ENCODE measurements around the gene GCFC2. TPM values are rescaled to one million over a fixed set of nuclear protein-coding genes. Genes with fewer than 3 reads are reported as not detected.

Gene GCFC2
- total RNA-seq, 5 donors from 2014 or later (not counting 1 experiment from before 2014, with no cell fraction given): 18.2 to 25.0 (median 24.0) TPM

DNA sequence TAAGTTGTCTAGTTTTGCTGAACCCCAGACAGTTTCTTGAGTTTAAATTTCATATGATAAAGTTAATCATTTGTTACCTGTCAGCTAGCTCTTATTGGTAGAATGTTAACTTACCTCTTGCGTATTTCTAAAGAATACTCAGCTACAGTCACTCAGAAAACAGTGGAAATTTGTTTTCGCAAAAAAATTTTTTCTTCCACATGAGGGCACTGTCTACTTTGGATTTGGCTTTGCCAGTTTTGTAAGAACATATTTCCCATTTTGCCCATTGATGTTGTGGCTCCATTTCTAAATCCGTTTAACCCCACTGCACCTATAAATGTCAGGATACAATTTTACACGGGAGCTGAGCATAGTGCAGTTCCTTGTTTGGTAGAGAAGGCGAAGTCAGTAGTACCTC, 19.1 kb upstream of the GCFC2 start:
- peaks cover 0 to 11% of the 10 kb centered on the region in 2 experiments for H3K27me3 ChIP-seq (replicated peaks in 1 of 2; ENCODE audit: control insufficient read depth in 2 of 2, extremely low read depth in 1 of 2, insufficient read depth in 2 of 2, low read length in 1 of 2)
- WGBS (ENCODE audit: insufficient coverage): no CpG with 5 or more reads among the region's 5 CpGs
- H3K27ac ChIP-seq (ENCODE audit: low read length): no peak overlapping the region
- no peaks in the 10 kb centered on the region for H3K9me3 ChIP-seq
- H3K36me3 ChIP-seq (ENCODE audit: control insufficient read depth in 2 of 2, extremely low read depth in 1 of 2, insufficient read depth in 1 of 2, low read length in 1 of 2): no peaks in the 10 kb centered on the region
- Mint-ChIP-seq H3K27me3 (peaks cover 20 to 21% of the 10 kb centered on the region in 2 donors), H3K4me3 (no peak overlapping the region), H3K27ac (no peak overlapping the region), H3K9me3 (no peaks in the 10 kb centered on the region), H3K4me1 (no peaks in the 10 kb centered on the region), H3K36me3 (no peaks in the 10 kb centered on the region)
- H3K4me1 ChIP-seq (ENCODE audit: control insufficient read depth in 1 of 2, extremely low read depth in 1 of 2, insufficient read depth in 2 of 2, low read length in 2 of 2): no peaks in the 10 kb centered on the region
- no peak overlapping the region for H3K4me3 ChIP-seq (ENCODE audit: control insufficient read depth in 1 of 2, extremely low read depth in 1 of 2, low read length in 1 of 2)
- ChIA-PET CTCF (no interaction called here), POLR2A (no interaction called here)
- DNase-seq (no peak), ATAC-seq (replicated peaks in 1 of 4) (no peak)

DNA sequence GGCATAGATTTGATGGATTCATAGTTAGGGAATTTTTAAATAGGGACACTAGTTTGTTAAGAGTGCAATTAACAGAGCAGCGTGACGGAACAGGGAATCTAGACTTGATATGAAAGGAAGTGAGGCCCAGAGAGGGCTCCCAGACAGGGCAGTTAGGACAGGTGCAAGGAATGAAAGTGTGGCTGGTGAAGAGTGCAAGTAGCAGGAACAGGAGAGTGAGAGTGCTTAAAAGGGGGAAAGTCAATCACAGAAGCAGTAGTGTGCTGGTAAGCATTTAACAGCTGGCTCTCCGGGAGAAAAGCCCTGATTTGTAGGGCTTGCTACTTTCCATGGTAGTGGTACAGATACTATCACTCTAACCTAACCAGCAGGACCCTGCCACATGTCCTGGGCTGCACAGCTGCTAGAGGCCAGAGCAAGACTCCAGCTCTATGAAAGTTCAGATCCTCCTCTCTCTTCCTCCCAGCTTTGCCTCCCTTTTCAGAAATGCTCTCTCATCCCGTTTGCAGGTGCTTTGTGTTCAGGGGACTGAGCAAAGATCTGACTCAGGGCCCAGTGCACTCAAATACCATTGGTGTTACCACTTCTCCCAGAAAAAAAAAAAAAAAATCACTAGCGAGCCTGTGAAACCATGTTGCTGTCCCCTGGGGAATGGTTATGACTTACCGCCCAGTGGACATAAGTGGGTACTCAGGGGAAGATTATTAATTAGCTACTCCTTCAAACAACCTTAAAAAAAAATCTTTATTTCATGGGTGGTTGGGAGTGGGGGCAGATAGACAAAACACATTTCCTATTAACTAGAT, 18.1 kb upstream of the GCFC2 start:
- Mint-ChIP-seq H3K27ac (no peak overlapping the region), H3K27me3 (peaks cover 23 to 30% of the 10 kb centered on the region in 2 donors), H3K4me1 (no peaks in the 10 kb centered on the region), H3K9me3 (no peaks in the 10 kb centered on the region), H3K36me3 (no peaks in the 10 kb centered on the region), H3K4me3 (no peak overlapping the region)
- POLR2A ChIA-PET: no interaction called here
- 92% methylated on average over 2 of the region's 6 CpGs for WGBS (ENCODE audit: insufficient coverage)
- Histone ChIP-seq H3K9me3 (no peaks in the 10 kb centered on the region), H3K36me3 (ENCODE audit: control insufficient read depth in 2 of 2, extremely low read depth in 1 of 2, insufficient read depth in 1 of 2, low read length in 1 of 2) (no peaks in the 10 kb centered on the region), H3K4me3 (ENCODE audit: control insufficient read depth in 1 of 2, extremely low read depth in 1 of 2, low read length in 1 of 2) (no peak overlapping the region), H3K27ac (ENCODE audit: low read length) (no peak overlapping the region), H3K27me3 (replicated peaks in 1 of 2; ENCODE audit: control insufficient read depth in 2 of 2, extremely low read depth in 1 of 2, insufficient read depth in 2 of 2, low read length in 1 of 2) (peaks cover 0 to 15% of the 10 kb centered on the region in 2 experiments), H3K4me1 (ENCODE audit: control insufficient read depth in 1 of 2, extremely low read depth in 1 of 2, insufficient read depth in 2 of 2, low read length in 2 of 2) (no peaks in the 10 kb centered on the region)
- DNase-seq (no peak), ATAC-seq (replicated peaks in 1 of 4) (no peak)
- CTCF ChIA-PET: no interaction called here

DNA sequence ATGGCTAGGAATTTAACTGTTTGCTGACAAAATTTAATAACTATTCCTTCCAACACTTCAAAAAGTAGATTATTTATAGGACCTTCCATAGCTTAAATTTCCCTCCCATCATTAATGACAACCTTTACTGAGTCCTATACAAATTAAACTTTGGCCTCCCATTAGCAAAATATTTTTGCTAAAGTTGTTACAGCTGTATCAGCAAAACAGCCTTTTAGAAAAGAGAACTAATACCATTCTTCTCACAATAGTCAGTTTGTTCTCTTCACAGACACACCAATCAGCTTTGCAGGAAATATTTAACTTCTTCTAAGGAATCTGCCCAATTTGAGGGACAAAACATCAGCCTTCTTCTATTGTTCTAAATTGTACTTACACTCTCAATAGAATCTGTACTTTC, 12.0 kb upstream of the GCFC2 start:
- H3K4me3 Mint-ChIP-seq: no peak overlapping the region
- Histone ChIP-seq H3K4me3 (ENCODE audit: control insufficient read depth in 1 of 2, extremely low read depth in 1 of 2, low read length in 1 of 2) (no peak overlapping the region), H3K27ac (ENCODE audit: low read length) (no peak overlapping the region), H3K4me1 (ENCODE audit: control insufficient read depth in 1 of 2, extremely low read depth in 1 of 2, insufficient read depth in 2 of 2, low read length in 2 of 2) (no peaks in the 10 kb centered on the region), H3K27me3 (replicated peaks in 1 of 2; ENCODE audit: control insufficient read depth in 2 of 2, extremely low read depth in 1 of 2, insufficient read depth in 2 of 2, low read length in 1 of 2) (peaks cover 0 to 15% of the 10 kb centered on the region in 2 experiments), H3K36me3 (ENCODE audit: control insufficient read depth in 2 of 2, extremely low read depth in 1 of 2, insufficient read depth in 1 of 2, low read length in 1 of 2) (no peaks in the 10 kb centered on the region), H3K9me3 (no peaks in the 10 kb centered on the region)
- H3K4me1 Mint-ChIP-seq: no peaks in the 10 kb centered on the region
- peaks cover 0 to 2% (median 0%) of the 10 kb centered on the region in 3 donors for H3K9me3 Mint-ChIP-seq
- H3K27ac Mint-ChIP-seq: no peak overlapping the region
- ChIA-PET POLR2A (no interaction called here), CTCF (no interaction called here)
- H3K36me3 Mint-ChIP-seq: peaks cover 5% of the 10 kb centered on the region
- ATAC-seq (replicated peaks in 1 of 4) (no peak), DNase-seq (no peak)
- peaks cover 32 to 35% of the 10 kb centered on the region in 2 donors for H3K27me3 Mint-ChIP-seq

GRCh38 chr2:75720525-75720924, 9.8 kb upstream of the GCFC2 start:
- Mint-ChIP-seq H3K27ac (no peak overlapping the region), H3K36me3 (peaks cover 5% of the 10 kb centered on the region), H3K9me3 (peaks cover 0 to 2% (median 0%) of the 10 kb centered on the region in 3 donors), H3K27me3 (peaks cover 24 to 31% of the 10 kb centered on the region in 2 donors), H3K4me1 (no peaks in the 10 kb centered on the region), H3K4me3 (no peak overlapping the region)
- H3K27me3 ChIP-seq (replicated peaks in 1 of 2; ENCODE audit: control insufficient read depth in 2 of 2, extremely low read depth in 1 of 2, insufficient read depth in 2 of 2, low read length in 1 of 2): peaks cover 0 to 17% of the 10 kb centered on the region in 2 experiments
- no peak overlapping the region for H3K4me3 ChIP-seq (ENCODE audit: control insufficient read depth in 1 of 2, extremely low read depth in 1 of 2, low read length in 1 of 2)
- H3K36me3 ChIP-seq (ENCODE audit: control insufficient read depth in 2 of 2, extremely low read depth in 1 of 2, insufficient read depth in 1 of 2, low read length in 1 of 2): no peaks in the 10 kb centered on the region
- POLR2A ChIA-PET: interaction anchor here in 1 of 2 donors (0.6 kb wide), 1 partner anchor 723 kb away, joined by 3 read pairs; no protein-coding TSS in a partner anchor
- no peak for DNase-seq
- WGBS (ENCODE audit: insufficient coverage): no CpG with 5 or more reads among the region's 1 CpG
- CTCF ChIA-PET: no interaction called here
- ATAC-seq (replicated peaks in 1 of 4): no peak
- no peak overlapping the region for H3K27ac ChIP-seq (ENCODE audit: low read length)
- H3K4me1 ChIP-seq (ENCODE audit: control insufficient read depth in 1 of 2, extremely low read depth in 1 of 2, insufficient read depth in 2 of 2, low read length in 2 of 2): no peaks in the 10 kb centered on the region
- no peaks in the 10 kb centered on the region for H3K9me3 ChIP-seq

GRCh38 chr2:75719616-75720015, 8.9 kb upstream of the GCFC2 start:
- H3K27ac ChIP-seq (ENCODE audit: low read length): no peak overlapping the region
- ATAC-seq (replicated peaks in 1 of 4): no peak
- Mint-ChIP-seq H3K36me3 (peaks cover 5% of the 10 kb centered on the region), H3K27ac (no peak overlapping the region), H3K9me3 (peaks cover 0 to 2% (median 0%) of the 10 kb centered on the region in 3 donors), H3K27me3 (peaks cover 24 to 25% of the 10 kb centered on the region in 2 donors), H3K4me1 (no peaks in the 10 kb centered on the region), H3K4me3 (no peak overlapping the region)
- no peak for DNase-seq
- no peaks in the 10 kb centered on the region for H3K36me3 ChIP-seq (ENCODE audit: control insufficient read depth in 2 of 2, extremely low read depth in 1 of 2, insufficient read depth in 1 of 2, low read length in 1 of 2)
- ChIA-PET CTCF (no interaction called here), POLR2A (no interaction called here)
- no peaks in the 10 kb centered on the region for H3K9me3 ChIP-seq
- WGBS (ENCODE audit: insufficient coverage): no CpG with 5 or more reads among the region's 1 CpG
- no peaks in the 10 kb centered on the region for H3K4me1 ChIP-seq (ENCODE audit: control insufficient read depth in 1 of 2, extremely low read depth in 1 of 2, insufficient read depth in 2 of 2, low read length in 2 of 2)
- H3K4me3 ChIP-seq (ENCODE audit: control insufficient read depth in 1 of 2, extremely low read depth in 1 of 2, low read length in 1 of 2): no peak overlapping the region
- peaks cover 0 to 17% of the 10 kb centered on the region in 2 experiments for H3K27me3 ChIP-seq (replicated peaks in 1 of 2; ENCODE audit: control insufficient read depth in 2 of 2, extremely low read depth in 1 of 2, insufficient read depth in 2 of 2, low read length in 1 of 2)

DNA sequence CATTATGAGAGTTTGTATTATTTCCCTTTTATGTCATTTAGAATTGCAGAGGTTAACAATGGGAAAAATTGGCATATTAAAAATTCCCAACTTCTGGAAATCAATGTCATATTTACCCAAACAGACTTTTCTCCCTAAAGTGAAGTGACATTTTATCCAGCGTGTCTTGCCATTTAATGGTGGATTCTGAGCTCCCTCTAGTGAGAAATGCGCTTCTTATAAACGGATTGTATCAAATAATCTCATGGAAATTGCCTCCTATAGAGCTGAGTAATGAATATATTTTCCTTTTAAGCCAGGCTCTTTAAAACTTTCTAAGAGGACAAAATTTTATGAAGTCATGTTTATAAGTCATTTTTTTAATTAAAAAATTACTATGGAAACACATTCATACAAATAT, 5.7 kb upstream of the GCFC2 start:
- H3K4me3 ChIP-seq (ENCODE audit: control insufficient read depth in 1 of 2, extremely low read depth in 1 of 2, low read length in 1 of 2): no peak overlapping the region
- peaks cover 5% of the 10 kb centered on the region for H3K36me3 Mint-ChIP-seq
- no peaks in the 10 kb centered on the region for H3K36me3 ChIP-seq (ENCODE audit: control insufficient read depth in 2 of 2, extremely low read depth in 1 of 2, insufficient read depth in 1 of 2, low read length in 1 of 2)
- H3K4me1 ChIP-seq (ENCODE audit: control insufficient read depth in 1 of 2, extremely low read depth in 1 of 2, insufficient read depth in 2 of 2, low read length in 2 of 2): peaks cover 0 to 2% of the 10 kb centered on the region in 2 experiments
- H3K27ac ChIP-seq (ENCODE audit: low read length): no peak overlapping the region
- no peaks in the 10 kb centered on the region for H3K9me3 ChIP-seq
- H3K4me3 Mint-ChIP-seq: no peak overlapping the region
- WGBS (ENCODE audit: insufficient coverage): no CpG with 5 or more reads among the region's 3 CpGs
- peaks cover under 1 to 4% (median 1%) of the 10 kb centered on the region in 3 donors for H3K4me1 Mint-ChIP-seq
- POLR2A ChIA-PET: no interaction called here
- peaks cover 0 to 2% (median 0%) of the 10 kb centered on the region in 3 donors for H3K9me3 Mint-ChIP-seq
- CTCF ChIA-PET: interaction anchor here (0.8 to 1.5 kb wide), 2 partner anchors 75 to 879 kb away, joined by 3 to 5 read pairs; no protein-coding TSS in a partner anchor
- peaks cover 0 to 5% of the 10 kb centered on the region in 2 experiments for H3K27me3 ChIP-seq (replicated peaks in 1 of 2; ENCODE audit: control insufficient read depth in 2 of 2, extremely low read depth in 1 of 2, insufficient read depth in 2 of 2, low read length in 1 of 2)
- no peak for ATAC-seq (replicated peaks in 1 of 4)
- DNase-seq: no peak
- H3K27ac Mint-ChIP-seq: no peak overlapping the region
- peaks cover 6% of the 10 kb centered on the region in 2 donors for H3K27me3 Mint-ChIP-seq
